ENCODE measurements around the gene CAMK4.

CAMK4 gene

DNA sequence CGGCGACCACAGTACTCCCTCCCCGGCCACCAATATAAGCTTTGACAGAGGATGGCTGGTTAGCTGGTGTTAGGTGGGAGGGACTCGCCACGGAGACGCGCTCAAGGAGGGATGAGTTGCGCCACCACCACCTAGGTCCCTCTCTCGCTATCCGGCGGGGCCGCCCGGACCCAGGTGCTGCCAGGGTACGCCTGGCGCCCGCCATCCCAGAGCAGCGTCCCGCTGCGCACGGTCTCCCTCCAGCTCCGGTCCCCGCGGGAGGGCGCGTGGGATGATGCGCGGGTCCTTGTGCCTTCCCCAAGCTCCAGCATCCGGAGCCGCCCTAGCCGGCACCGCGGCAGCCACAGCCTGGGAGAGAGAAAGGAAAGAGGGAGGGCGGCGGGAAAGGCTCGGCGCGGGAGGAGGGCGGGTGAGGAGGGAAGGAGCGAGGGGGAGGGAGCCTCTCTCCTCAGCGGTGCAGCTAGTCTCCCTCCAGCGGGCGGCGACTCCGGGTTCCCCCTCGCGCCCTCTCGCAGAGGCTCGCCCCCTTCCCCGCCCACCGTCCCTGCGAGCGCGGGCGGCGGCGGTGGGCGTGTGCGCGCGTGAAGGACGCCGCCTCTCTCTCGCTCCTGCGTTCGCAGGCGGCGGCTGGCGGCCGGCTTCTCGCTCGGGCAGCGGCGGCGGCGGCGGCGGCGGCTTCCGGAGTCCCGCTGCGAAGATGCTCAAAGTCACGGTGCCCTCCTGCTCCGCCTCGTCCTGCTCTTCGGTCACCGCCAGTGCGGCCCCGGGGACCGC is at the start of gene CAMK4:
CAMK4 (plus strand) TSS at position 598 of the 774 bp plus-strand sequence; CDS start at position 698, 100 bp downstream.
- DNase-seq (ENCODE audit: low read depth in 1 of 2, low spot score in 1 of 2) = peak; percentile 60

DNA sequence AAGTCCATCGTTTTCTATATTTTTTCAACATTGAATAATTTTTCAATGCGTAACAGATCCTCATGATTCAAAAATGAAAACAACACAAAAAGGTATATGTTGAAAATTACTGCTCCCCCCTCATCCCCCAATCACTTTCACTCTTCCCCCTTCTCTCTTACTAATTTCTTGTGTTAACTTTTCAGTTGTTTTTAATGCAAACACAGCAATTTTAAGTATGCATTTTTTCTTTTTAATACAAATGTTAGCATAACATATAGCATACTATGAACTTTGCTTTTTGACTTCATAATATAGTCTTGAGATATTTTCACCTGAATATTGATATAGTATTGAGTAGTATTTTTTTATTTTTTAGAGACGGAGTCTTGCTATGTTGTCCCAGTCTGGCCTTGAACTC is 41.1 kb upstream of the CAMK4 start:
- no peak for DNase-seq (ENCODE audit: low read depth in 1 of 2, low spot score in 1 of 2)

DNA sequence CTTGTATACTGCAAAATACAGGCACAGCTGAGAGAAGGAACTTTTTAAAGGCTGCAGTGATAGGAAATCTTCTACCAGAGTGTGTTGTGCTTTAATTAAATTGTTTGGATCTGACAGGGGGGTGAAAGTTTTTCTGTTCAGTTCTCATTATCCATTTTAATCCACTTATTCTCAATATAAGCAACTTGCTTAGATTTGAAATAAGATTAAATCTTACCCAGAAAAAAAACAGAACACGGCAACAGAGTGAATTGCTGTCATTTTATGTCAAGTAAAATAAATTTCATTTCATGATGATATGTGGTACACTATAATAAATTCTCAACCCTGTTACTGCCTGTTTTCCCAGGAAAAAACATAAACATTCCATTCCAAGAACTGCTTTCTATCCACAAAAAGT is 37.1 kb upstream of the CAMK4 start:
- no peak for DNase-seq (ENCODE audit: low read depth in 1 of 2, low spot score in 1 of 2)

DNA sequence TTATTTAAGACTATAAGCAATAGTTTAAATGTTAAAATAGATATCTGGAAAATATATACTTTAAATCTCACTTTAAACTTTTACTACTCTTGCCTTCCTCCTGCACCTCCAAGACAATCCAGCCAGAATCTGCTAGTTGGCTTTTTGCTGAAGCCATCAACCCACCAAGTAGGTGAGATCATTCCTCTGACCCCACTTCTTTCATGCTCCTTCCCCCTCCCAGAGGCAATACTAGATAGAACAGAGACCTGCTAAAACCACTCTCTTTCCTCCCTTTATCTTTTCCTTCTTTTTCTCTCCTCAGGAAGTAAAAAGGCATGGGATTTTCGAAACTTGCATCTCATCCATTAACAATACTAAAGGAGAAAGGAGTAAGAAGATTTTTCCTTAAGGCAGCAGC is 30.1 kb upstream of the CAMK4 start:
- no peak for DNase-seq (ENCODE audit: low read depth in 1 of 2, low spot score in 1 of 2)

GRCh38 chr5:111194925-111195324 is 29.3 kb upstream of the CAMK4 start:
- no peak for DNase-seq (ENCODE audit: low read depth in 1 of 2, low spot score in 1 of 2)

- no peak for DNase-seq (ENCODE audit: low read depth in 1 of 2, low spot score in 1 of 2)
These were observed 26.7 kb upstream of the CAMK4 start for GRCh38 chr5:111197523-111197922.

DNA sequence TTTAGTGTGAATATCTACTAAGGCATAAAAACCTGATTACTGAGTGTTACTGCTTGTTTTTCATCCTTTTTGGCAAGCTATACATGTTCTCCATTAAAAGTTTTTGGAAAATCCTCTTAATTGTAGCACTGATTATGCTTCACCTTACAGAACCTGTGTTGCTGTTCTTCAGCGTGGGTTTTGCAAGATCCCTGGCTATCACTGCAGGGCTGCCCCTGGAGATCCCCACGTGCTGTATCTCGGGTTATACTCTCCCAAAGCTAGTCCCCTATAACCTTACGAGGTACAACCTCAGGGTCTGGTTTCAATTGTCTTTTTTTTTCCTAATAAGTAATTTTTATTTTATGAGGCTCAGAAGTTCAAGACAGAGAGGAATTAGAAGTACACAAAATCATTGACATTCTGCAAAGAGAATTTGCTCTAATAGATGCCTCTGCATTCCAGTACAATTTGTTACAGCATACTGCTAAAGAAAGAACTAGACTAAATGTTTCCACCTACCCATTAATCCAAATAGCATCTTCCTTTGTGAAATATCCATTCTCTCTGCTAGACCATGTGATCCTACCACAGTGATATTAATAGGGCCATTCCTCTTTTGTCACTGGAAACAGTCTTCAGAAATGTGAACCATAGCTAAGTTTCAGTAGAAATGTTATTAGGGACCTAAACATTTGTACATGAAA is 25.8 kb upstream of the CAMK4 start:
- no peak for DNase-seq (ENCODE audit: low read depth in 1 of 2, low spot score in 1 of 2)

DNA sequence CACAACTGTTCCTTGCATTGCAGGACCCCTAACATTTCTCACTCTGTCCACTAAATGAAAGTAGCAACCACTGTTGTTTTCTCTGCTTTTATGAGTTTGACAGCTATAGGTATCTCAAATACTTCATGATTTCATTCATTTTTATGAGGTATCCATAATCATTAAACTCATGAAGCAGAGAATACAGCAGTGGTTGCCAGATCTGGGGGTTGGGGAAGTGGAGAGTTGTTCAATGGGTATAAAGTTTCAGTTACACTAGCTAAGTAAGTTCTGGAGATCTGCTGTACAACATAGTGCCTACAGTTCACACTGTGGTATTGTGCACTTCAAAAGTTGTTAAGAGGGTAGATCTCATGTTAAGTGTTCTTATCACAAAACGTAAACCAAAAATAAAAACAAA is 23.4 kb upstream of the CAMK4 start:
- DNase-seq (ENCODE audit: low read depth in 1 of 2, low spot score in 1 of 2) = no peak

DNA sequence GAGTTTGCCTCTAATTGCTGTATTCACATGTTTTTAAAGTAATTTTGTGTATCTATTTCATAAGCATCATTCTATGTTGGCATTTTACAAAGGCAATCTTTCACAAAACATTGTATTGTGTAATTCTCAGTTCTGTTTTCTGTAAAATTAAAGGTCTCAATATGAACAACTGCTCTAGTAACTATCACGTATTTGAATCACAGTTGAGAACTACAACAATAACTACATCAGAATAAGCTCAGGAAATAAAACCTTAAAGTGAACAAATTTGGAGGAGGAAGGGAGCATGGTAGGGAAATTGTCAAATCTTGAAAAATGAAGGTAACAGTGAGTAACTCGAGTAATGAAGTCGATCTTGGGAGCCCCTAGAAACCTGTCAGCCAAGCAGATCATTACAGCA is 22.5 kb upstream of the CAMK4 start:
- DNase-seq (ENCODE audit: low read depth in 1 of 2, low spot score in 1 of 2) = no peak

GRCh38 chr5:111211341-111211740 is 12.8 kb upstream of the CAMK4 start:
- DNase-seq (ENCODE audit: low read depth in 1 of 2, low spot score in 1 of 2) = no peak

DNA sequence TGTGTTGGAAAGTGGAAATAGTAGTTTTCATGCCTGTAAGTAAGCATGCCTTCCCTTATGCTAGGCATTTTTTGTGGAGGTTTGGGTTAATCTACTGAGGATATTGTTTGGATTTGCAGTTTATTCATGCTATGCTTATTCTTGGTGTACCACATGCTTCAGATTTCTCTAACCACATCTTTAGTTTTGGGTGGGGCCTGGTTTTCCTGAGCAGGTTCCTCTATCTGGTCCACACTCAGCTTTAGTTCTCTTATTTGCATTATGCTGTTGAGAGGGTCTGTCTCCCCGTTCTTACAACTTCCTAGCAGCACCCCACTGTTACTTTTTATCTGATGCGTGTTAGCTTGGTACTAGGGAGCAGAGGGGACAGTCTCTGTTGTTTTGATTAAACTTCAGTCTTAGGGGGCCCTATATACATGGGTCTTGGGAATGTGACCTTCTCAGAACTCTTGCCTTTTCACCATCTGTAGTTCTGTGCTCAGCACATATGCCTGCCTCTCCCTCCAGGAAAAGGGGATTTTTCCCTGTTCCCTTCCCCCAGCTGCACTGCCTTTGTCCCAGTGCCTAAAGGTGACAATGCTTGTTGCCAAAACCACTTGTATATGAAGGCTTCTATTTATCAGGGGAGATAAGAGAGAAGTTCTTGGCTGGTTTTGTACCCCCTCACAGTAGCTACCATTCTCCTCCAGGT is 10.0 kb upstream of the CAMK4 start:
- DNase-seq (ENCODE audit: low read depth in 1 of 2, low spot score in 1 of 2) = no peak

- no peak for DNase-seq (ENCODE audit: low read depth in 1 of 2, low spot score in 1 of 2)
These were observed 8.2 kb upstream of the CAMK4 start for GRCh38 chr5:111215971-111216370.

DNA sequence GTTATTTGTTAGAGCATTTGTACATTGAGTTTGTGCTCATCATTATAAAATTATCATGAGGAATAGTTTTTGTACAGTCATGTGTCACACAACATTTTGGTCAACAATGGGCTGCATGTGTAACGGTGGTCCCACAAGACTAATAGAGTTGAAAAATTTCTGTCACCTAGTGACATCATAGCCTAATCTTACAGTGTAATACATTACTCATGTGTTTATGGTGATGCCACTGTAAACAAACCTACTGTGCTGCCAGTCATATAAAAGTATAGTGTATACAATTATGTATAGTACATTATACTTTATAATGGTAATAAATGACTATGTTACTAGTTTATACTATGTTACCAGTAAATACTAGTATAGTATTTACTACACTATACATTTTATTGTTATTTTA is 3.0 kb upstream of the CAMK4 start:
- no peak for DNase-seq (ENCODE audit: low read depth in 1 of 2, low spot score in 1 of 2)

DNA sequence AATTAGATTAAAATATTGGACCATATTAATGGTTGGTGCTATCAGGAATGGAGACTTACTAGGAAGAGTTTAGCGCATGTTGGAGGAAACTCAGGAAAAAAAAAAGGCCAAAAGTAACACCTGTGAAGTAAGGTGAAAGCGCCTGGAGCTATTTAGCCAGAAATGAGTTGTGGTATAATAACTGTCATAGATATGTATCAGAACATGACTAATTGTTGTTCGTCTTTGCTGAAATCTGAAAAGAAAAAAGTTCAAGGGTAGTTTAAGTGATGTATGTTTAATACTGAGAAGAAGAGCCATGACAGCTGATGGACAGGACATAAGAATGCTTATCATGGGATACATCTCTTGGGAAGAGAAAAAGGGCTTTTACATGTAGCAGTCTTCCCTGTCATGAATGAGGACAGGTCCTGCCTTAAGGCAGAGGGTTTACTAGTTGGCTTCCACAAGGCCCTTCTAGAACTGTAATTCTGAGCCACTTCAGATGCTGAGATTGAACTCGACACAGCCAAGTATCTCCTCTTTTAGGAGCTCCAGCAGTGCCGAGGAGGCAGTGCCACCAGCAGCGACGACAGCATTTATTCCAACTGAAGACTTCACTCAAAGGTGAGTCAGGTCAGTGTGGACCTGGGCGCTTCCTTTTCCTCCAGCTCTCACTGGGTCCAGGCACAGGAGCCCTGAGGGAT is 940 bp upstream of the CAMK4 start:
- no peak for DNase-seq (ENCODE audit: low read depth in 1 of 2, low spot score in 1 of 2)

- peak in 1 of 2 donors; percentile 33 for DNase-seq (ENCODE audit: low read depth in 1 of 2, low spot score in 1 of 2)
These were observed 569 bp downstream of the CAMK4 start for GRCh38 chr5:111224561-111225345.

- no peak for DNase-seq (ENCODE audit: low read depth in 1 of 2, low spot score in 1 of 2)
These were observed 1.7 kb downstream of the CAMK4 start for GRCh38 chr5:111225926-111226325.

DNA sequence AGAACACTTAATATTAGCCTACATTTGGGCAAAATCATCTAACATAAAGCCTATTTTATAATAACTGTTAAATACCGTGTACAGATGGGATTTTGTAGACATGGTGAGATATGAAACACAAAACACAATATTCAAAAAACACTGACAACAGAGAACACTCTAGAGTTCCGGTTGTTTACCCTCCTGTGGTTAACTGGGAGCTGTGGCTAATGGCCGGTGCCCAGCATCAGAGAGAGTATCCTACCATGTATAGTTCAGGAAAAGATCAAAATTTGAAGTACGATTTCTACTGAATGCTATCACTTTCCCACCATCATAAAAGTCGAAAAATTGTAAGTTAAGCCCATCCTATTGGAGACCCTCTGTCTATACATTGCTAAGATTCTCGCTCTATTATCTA is 2.4 kb downstream of the CAMK4 start:
- no peak for DNase-seq (ENCODE audit: low read depth in 1 of 2, low spot score in 1 of 2)

GRCh38 chr5:111227226-111227782 is 3.1 kb downstream of the CAMK4 start:
- DNase-seq (ENCODE audit: low read depth in 1 of 2, low spot score in 1 of 2) = no peak

DNA sequence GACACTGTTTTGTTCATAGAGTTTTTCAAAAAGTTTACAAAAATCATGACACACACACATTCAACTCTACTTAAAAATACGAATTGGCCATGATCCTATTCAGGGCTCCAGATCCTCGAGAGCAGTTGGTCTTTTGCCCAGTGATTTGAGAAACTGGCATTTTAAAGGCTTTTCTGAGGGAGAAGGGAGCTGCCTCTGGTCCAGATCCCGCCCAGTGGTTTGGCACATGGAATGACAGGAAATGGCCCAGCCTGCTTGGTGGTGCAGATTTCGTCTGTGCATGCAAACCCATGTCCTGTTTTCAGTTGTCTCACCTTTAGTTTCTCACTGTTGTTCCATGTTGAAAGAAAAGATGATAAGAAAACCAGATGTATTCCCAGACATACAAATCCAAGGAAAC is 3.6 kb downstream of the CAMK4 start:
- no peak for DNase-seq (ENCODE audit: low read depth in 1 of 2, low spot score in 1 of 2)

GRCh38 chr5:111228520-111229220 is 4.5 kb downstream of the CAMK4 start:
- no peak for DNase-seq (ENCODE audit: low read depth in 1 of 2, low spot score in 1 of 2)

Measured in stimulated activated CD4-positive, alpha-beta T cell treated with anti-CD3 and anti-CD28 coated beads, Interleukin-15, amount 100 ng/mL, for 1 hour (primary cell).